Gastroesophageal sphincter (tissue), 3 donors: ENCODE measurements around the gene SULT4A1.
A peak's percentile ranks its signal among the peaks of the same experiment; 100 is the strongest.

ENCODE experiments used
- POLR2AphosphoS5 ChIP-seq: sonication (generic); formaldehyde crosslinking; IDR thresholded peaks from one replicate; pipeline ENCODE4 v1.6.1; 2017; ENCODE audit warnings: antibody characterized with exemption
- TF ChIP-seq, protein P1 (sequence below), 4 experiments: fragments of 200-600 bp in 2 of 4; fragments of 450-650 bp in 2 of 4; sonication (generic) in 1 of 4; IDR thresholded peaks; one replicate each; pipeline ENCODE4 v1.5.1; 2017 to 2019; ENCODE audit warnings: antibody characterized with exemption in 4 of 4, mild to moderate bottlenecking in 2 of 4, moderate library complexity in 2 of 4

DNA sequence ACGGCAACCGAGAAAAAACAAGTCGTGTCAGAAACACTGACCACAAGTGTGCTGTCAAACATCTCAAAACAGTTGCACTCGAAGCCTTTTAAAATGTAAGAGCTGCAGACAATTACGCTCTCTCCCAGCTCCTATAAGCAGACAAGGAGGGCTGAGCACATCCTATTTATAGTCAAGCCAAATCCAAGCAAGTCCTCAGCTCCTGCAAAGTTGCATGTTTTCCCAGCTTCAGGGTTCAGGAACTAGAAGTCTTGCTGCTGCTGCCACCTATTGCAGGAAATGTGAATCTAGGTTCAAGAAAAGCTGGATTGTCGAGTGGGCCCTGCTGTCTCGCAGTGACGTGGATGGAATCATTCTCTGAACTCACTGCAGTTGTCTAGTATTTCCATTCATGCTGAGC is 65.7 kb downstream of the SULT4A1 start:
- TF ChIP-seq, protein P1, sequence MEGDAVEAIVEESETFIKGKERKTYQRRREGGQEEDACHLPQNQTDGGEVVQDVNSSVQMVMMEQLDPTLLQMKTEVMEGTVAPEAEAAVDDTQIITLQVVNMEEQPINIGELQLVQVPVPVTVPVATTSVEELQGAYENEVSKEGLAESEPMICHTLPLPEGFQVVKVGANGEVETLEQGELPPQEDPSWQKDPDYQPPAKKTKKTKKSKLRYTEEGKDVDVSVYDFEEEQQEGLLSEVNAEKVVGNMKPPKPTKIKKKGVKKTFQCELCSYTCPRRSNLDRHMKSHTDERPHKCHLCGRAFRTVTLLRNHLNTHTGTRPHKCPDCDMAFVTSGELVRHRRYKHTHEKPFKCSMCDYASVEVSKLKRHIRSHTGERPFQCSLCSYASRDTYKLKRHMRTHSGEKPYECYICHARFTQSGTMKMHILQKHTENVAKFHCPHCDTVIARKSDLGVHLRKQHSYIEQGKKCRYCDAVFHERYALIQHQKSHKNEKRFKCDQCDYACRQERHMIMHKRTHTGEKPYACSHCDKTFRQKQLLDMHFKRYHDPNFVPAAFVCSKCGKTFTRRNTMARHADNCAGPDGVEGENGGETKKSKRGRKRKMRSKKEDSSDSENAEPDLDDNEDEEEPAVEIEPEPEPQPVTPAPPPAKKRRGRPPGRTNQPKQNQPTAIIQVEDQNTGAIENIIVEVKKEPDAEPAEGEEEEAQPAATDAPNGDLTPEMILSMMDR (IDR thresholded peaks at IDR 0.05) = peak in 2 of 4 experiments; percentile 11 to 50
- TF ChIP-seq POLR2AphosphoS5 = no peak
